GM18505 (cell line): Measurements from ENCODE around the gene ACOX3.
"Not testable (repeated sequence)": the region's sequence is repeated elsewhere in the genome, so short reads cannot be mapped to it uniquely, and the experiment has no call there.

Experiments
- ATAC-seq: cut with Tn5 transposase; IDR thresholded peaks from one replicate; pipeline ENCODE4 v1.9.1; 2021; ENCODE audit not compliant: unreplicated experiment
- POLR2A ChIP-seq: IDR thresholded peaks from 4 replicates; pipeline ENCODE4 v1.6.1; 2011; ENCODE audit warnings: borderline replicate concordance; ENCODE audit not compliant: insufficient read depth, insufficient read length; ENCODE audit errors: extremely low read depth

ACOX3 gene

GRCh38 chr4:8412288-8412687 is 28.2 kb downstream of the ACOX3 start:
- TF ChIP-seq POLR2A, result no peak
- no peak for ATAC-seq

- TF ChIP-seq POLR2A, result no peak
- no peak for ATAC-seq
Observed at GRCh38 chr4:8411351-8412180, 29.0 kb downstream of the ACOX3 start.

- no peak for ATAC-seq
- TF ChIP-seq POLR2A, result no peak
Observed at GRCh38 chr4:8410641-8411271, 29.8 kb downstream of the ACOX3 start.

GRCh38 chr4:8410066-8410625 is 30.4 kb downstream of the ACOX3 start:
- no peak for ATAC-seq
- no peak for TF ChIP-seq POLR2A

GRCh38 chr4:8409264-8410065 is 31.1 kb downstream of the ACOX3 start:
- ATAC-seq, result no peak
- no peak for TF ChIP-seq POLR2A

- TF ChIP-seq POLR2A, result no peak
- no peak for ATAC-seq
Observed at GRCh38 chr4:8407756-8408155, 32.8 kb downstream of the ACOX3 start.

- no peak for ATAC-seq
- TF ChIP-seq POLR2A, result no peak
Observed at GRCh38 chr4:8407316-8407715, 33.2 kb downstream of the ACOX3 start.

GRCh38 chr4:8406887-8407286 is 33.6 kb downstream of the ACOX3 start:
- ATAC-seq, result not testable (repeated sequence)

GRCh38 chr4:8405516-8405875 is 35.0 kb downstream of the ACOX3 start:
- no peak for TF ChIP-seq POLR2A
- no peak for ATAC-seq

GRCh38 chr4:8404791-8405515 is 35.6 kb downstream of the ACOX3 start:
- no peak for TF ChIP-seq POLR2A
- ATAC-seq, result no peak

GRCh38 chr4:8403976-8404375 is 36.5 kb downstream of the ACOX3 start:
- no peak for TF ChIP-seq POLR2A
- no peak for ATAC-seq

- no peak for ATAC-seq
- TF ChIP-seq POLR2A, result no peak
Observed at GRCh38 chr4:8403173-8403753, 37.3 kb downstream of the ACOX3 start.
